Esophagus (tissue), 2 donors: ENCODE results near the gene INO80E. TPM values are rescaled to one million over a fixed set of nuclear protein-coding genes. Genes with fewer than 3 reads are reported as not detected.

Experiments used
- H3K27ac ChIP-seq, 2 donors: one replicate each; pipeline ENCODE4 v1.5.1; 2013; ENCODE audit warnings: low read depth in 2 of 2, mild to moderate bottlenecking in 2 of 2, inconsistent platforms in 1 of 2, low read length in 1 of 2, moderate library complexity in 1 of 2
- H3K27me3 ChIP-seq, 2 donors: one replicate each; pipeline ENCODE4 v1.6.1; 2013; ENCODE audit warnings: low read length in 2 of 2, control low read depth in 1 of 2, mild to moderate bottlenecking in 1 of 2; ENCODE audit not compliant: insufficient read depth in 2 of 2, control insufficient read depth in 1 of 2
- H3K36me3 ChIP-seq, 2 donors: one replicate each; pipeline ENCODE4 v1.6.1; 2013; ENCODE audit warnings: low read length in 1 of 2; ENCODE audit not compliant: control insufficient read depth in 2 of 2, insufficient read depth in 2 of 2
- H3K4me1 ChIP-seq, 2 donors: one replicate each; pipeline ENCODE4 v1.6.1; 2013; ENCODE audit warnings: low read length in 1 of 2; ENCODE audit not compliant: control insufficient read depth in 2 of 2, insufficient read depth in 2 of 2
- H3K4me3 ChIP-seq, 2 donors: one replicate each; pipeline ENCODE4 v1.5.1; 2013; ENCODE audit warnings: low read length in 2 of 2, mild to moderate bottlenecking in 2 of 2, low read depth in 1 of 2, moderate library complexity in 1 of 2
- H3K9me3 ChIP-seq, 2 donors: one replicate each; pipeline ENCODE4 v1.6.1; 2013; ENCODE audit warnings: mild to moderate bottlenecking in 2 of 2, low read depth in 1 of 2, low read length in 1 of 2, moderate library complexity in 1 of 2; ENCODE audit not compliant: control insufficient read depth in 2 of 2, insufficient read depth in 1 of 2
- WGBS, 2 donors: extraction: QIAGEN DNeasy Blood & Tissue Kit; methylation state at CpG; one replicate each; pipeline ENCODE4 v1.1.7; 2013; 5-methylcytosine and 5-hydroxymethylcytosine counted together
- polyA plus RNA-seq, 2 donors: library from polyadenylated mRNA; stranded (reverse); fragments of 200-250 nt; gene quantifications; one replicate each; pipeline ENCODE4 v1.2.3, GENCODE V29; 2013
- donor health status: healthy with polysubstance abuse.
- donor health status: Bipolar disorder and iron deficiency.

The INO80E gene
- polyA plus RNA-seq, 2 donors: 46.4 to 82.1 TPM

GRCh38 chr16:29984137-29984763 is 11.8 kb upstream of the INO80E start:
- H3K27me3 ChIP-seq: no peaks in the 10 kb centered on the region
- H3K9me3 ChIP-seq: no peaks in the 10 kb centered on the region
- no peak overlapping the region for H3K4me3 ChIP-seq
- no peaks in the 10 kb centered on the region for H3K4me1 ChIP-seq
- H3K36me3 ChIP-seq: peaks cover 35 to 77% of the 10 kb centered on the region in 2 donors
- H3K27ac ChIP-seq: no peak overlapping the region
- 85 to 87% methylated on average over 6 of the region's 6 CpGs for WGBS, 2 donors

- no peaks in the 10 kb centered on the region for H3K4me1 ChIP-seq
- H3K4me3 ChIP-seq: no peak overlapping the region
- H3K9me3 ChIP-seq: no peaks in the 10 kb centered on the region
- WGBS, 2 donors: 87 to 92% methylated on average over 5 of the region's 5 CpGs
- no peaks in the 10 kb centered on the region for H3K27me3 ChIP-seq
- H3K27ac ChIP-seq: no peak overlapping the region
- peaks cover 31 to 74% of the 10 kb centered on the region in 2 donors for H3K36me3 ChIP-seq
Observed at GRCh38 chr16:29984764-29985147, 11.3 kb upstream of the INO80E start.

DNA sequence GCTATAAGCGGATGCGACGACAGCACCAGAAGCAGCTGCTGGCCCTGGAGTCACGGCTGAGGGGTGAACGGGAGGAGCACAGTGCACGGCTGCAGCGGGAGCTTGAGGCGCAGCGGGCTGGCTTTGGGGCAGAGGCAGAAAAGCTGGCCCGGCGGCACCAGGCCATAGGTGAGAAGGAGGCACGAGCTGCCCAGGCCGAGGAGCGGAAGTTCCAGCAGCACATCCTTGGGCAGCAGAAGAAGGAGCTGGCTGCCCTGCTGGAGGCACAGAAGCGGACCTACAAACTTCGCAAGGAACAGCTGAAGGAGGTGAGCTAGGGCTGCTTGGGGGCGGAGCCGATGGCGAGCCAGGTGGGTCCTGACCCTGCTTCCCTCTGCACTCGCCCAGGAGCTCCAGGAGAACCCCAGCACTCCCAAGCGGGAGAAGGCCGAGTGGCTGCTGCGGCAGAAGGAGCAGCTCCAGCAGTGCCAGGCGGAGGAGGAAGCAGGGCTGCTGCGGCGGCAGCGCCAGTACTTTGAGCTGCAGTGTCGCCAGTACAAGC is 10.7 kb upstream of the INO80E start:
- no peak overlapping the region for H3K4me3 ChIP-seq
- no peak overlapping the region for H3K27ac ChIP-seq
- no peaks in the 10 kb centered on the region for H3K4me1 ChIP-seq
- peaks cover 31 to 69% of the 10 kb centered on the region in 2 donors for H3K36me3 ChIP-seq
- H3K9me3 ChIP-seq: no peaks in the 10 kb centered on the region
- H3K27me3 ChIP-seq: no peaks in the 10 kb centered on the region
- WGBS, 2 donors: 95 to 96% methylated on average over 28 of the region's 28 CpGs

DNA sequence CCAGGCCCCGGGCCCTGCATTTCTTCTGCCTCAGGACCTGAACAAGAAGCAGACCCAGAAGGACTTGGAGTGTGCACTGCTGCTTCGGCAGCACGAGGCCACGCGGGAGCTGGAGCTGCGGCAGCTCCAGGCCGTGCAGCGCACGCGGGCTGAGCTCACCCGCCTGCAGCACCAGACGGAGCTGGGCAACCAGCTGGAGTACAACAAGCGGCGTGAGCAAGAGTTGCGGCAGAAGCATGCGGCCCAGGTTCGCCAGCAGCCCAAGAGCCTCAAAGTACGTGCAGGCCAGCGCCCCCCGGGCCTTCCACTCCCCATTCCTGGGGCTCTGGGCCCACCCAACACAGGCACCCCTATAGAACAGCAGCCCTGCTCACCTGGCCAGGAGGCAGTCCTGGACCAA is 9.8 kb upstream of the INO80E start:
- peaks cover 31 to 76% of the 10 kb centered on the region in 2 donors for H3K36me3 ChIP-seq
- H3K27ac ChIP-seq: no peak overlapping the region
- 94% methylated on average over 20 of the region's 20 CpGs for WGBS, 2 donors

GRCh38 chr16:29986931-29987330 is 9.1 kb upstream of the INO80E start:
- WGBS, 2 donors: 88 to 92% methylated on average over 3 to 5 of the region's 5 CpGs
- H3K27me3 ChIP-seq: no peaks in the 10 kb centered on the region
- no peak overlapping the region for H3K4me3 ChIP-seq
- H3K27ac ChIP-seq: no peak overlapping the region
- H3K9me3 ChIP-seq: no peaks in the 10 kb centered on the region
- H3K4me1 ChIP-seq: no peaks in the 10 kb centered on the region
- H3K36me3 ChIP-seq: peaks cover 28 to 72% of the 10 kb centered on the region in 2 donors

More for the DNA sequence above, 9.8 kb upstream of the INO80E start:
- no peak overlapping the region for H3K4me3 ChIP-seq
- no peaks in the 10 kb centered on the region for H3K9me3 ChIP-seq
- H3K4me1 ChIP-seq: no peaks in the 10 kb centered on the region
- H3K27me3 ChIP-seq: no peaks in the 10 kb centered on the region

- no peak overlapping the region for H3K4me3 ChIP-seq
- WGBS, 2 donors: 94% methylated on average over 30 to 35 of the region's 35 CpGs
- H3K4me1 ChIP-seq: no peaks in the 10 kb centered on the region
- no peak overlapping the region for H3K27ac ChIP-seq
- H3K9me3 ChIP-seq: no peaks in the 10 kb centered on the region
- H3K36me3 ChIP-seq: peaks cover 30 to 71% of the 10 kb centered on the region in 2 donors
- no peaks in the 10 kb centered on the region for H3K27me3 ChIP-seq
Observed at GRCh38 chr16:29987371-29988085, 8.5 kb upstream of the INO80E start.

DNA sequence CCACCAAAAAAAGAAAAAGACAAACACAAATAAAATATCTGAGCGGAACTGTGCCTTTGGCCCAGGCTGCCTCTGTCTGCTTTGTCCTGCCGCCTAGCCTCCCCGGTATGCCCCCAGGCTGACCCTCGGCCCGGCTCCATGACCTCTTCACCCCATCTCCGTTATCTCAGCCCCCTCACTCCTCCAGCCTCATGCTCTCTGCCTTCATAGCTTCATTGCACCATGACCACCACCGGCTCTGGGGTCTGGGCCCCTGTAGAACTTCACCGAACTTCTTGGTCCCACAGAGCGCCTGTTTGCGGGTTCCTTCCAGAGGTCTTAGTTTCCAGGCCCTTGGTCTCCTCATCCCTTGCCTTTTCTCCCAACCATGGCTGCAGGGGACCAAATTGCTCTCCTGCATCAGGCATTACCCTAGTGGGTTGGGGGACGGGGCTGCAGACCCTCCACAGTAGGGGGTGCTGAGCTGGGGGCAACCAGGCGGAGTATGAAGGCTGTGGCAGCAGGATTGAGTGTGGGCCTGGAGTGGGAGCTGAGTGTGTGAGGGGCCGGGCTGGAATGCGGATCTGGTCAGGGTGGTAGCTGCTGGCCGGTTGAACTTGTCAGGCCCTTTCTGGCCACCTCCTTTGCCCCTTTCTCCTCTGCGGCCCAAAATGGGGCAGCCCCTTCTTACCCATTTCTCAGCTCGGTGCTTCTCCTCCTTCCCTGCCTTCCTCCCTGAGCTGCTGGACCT is 7.5 kb upstream of the INO80E start:
- no peaks in the 10 kb centered on the region for H3K9me3 ChIP-seq
- H3K4me1 ChIP-seq: peaks cover under 1 to 2% of the 10 kb centered on the region in 2 donors

DNA sequence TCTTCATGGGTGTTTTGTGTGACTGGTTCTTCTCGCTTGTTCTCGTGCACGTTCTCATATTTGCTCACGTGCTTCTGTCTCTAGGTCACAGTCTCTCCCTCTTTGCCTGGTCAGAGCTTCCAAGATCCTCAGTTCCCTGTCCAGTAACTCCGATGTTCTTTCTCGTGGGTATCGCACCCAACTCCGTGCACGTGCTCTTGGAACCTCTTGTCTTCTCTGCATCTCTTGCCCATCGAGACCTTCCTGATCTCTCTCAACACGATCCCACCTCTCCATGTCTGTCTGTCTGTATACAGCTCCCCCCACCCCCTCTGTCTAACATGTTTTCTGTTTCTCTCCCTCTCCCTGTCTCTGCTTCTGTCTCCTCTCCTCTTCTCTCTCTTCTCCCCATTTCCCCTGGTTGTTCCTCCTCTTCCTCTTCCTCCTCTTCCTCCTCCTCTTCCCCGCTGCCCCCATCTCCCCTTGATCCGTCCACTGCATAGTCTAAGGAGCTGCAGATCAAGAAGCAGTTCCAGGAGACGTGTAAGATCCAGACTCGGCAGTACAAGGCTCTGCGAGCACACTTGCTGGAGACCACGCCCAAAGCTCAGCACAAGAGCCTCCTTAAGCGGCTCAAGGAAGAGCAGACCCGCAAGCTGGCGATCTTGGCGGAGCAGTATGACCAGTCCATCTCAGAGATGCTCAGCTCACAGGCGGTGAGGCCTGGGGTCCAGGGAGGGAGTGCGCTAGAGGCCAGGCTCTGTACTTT is 6.8 kb upstream of the INO80E start:
- 83 to 85% methylated on average over 23 of the region's 23 CpGs for WGBS, 2 donors
- H3K27me3 ChIP-seq: no peaks in the 10 kb centered on the region
- H3K4me3 ChIP-seq: no peak overlapping the region
- H3K4me1 ChIP-seq: peaks cover 2 to 3% of the 10 kb centered on the region in 2 donors
- H3K9me3 ChIP-seq: no peaks in the 10 kb centered on the region
- H3K27ac ChIP-seq: no peak overlapping the region
- H3K36me3 ChIP-seq: peaks cover 29 to 63% of the 10 kb centered on the region in 2 donors

More for the DNA sequence above, 7.5 kb upstream of the INO80E start:
- 84 to 85% methylated on average over 17 of the region's 17 CpGs for WGBS, 2 donors
- no peak overlapping the region for H3K27ac ChIP-seq
- H3K27me3 ChIP-seq: no peaks in the 10 kb centered on the region
- peaks cover 29 to 69% of the 10 kb centered on the region in 2 donors for H3K36me3 ChIP-seq
- no peak overlapping the region for H3K4me3 ChIP-seq

- no peaks in the 10 kb centered on the region for H3K27me3 ChIP-seq
- H3K27ac ChIP-seq: no peak overlapping the region
Observed at GRCh38 chr16:29990034-29990433, 6.0 kb upstream of the INO80E start.

More at GRCh38 chr16:29990034-29990433, 6.0 kb upstream of the INO80E start:
- Histone ChIP-seq H3K9me3 (no peaks in the 10 kb centered on the region), H3K4me3 (no peak overlapping the region), H3K36me3 (peaks cover 28 to 57% of the 10 kb centered on the region in 2 donors), H3K4me1 (peaks cover 2 to 8% of the 10 kb centered on the region in 2 donors)
- WGBS, 2 donors: 74 to 86% methylated on average over 2 of the region's 2 CpGs
